GM12878 (cell line): ENCODE data around the gene EBF3. TPM values are rescaled to one million over a fixed set of nuclear protein-coding genes. Genes with fewer than 3 reads are reported as not detected.

Experiments used
- ATAC-seq: fragments of 200-7000 bp; cut with Tn5 transposase; 3 replicates; pipeline ENCODE4 v1.9.1; 2020; ENCODE audit warnings: mild to moderate bottlenecking, moderate library complexity
- BruUV-seq: library from RNA; stranded (reverse); fragments of 400-500 nt; replicated peaks from 2 replicates; lab custom pipeline; 2021; lab: Mats Ljungman, UMichigan
- CTCF ChIA-PET: fragments of 300-600 bp; sonication (Branson Sonifier 250); formaldehyde crosslinking; extraction: SDS; loops from one replicate; lab custom pipeline; 2021; ENCODE audit warnings: inconsistent platforms; lab: Yijun Ruan, JAX
- POLR2A ChIA-PET: fragments of 350-600 bp; formaldehyde crosslinking; extraction: SDS; loops from one replicate; lab custom pipeline; 2021; ENCODE audit warnings: inconsistent platforms; lab: Charles Lee
- RAD21 ChIA-PET: fragments of 300-600 bp; sonication (Branson Sonifier 250); formaldehyde crosslinking; loops from one replicate; lab custom pipeline; 2023; ENCODE audit warnings: antibody characterized with exemption; ENCODE audit not compliant: unreplicated experiment; lab: Charles Lee
- SMC1A ChIA-PET: fragments of 300-600 bp; sonication (Branson Sonifier 250); formaldehyde crosslinking; loops from one replicate; lab custom pipeline; 2023; ENCODE audit not compliant: unreplicated experiment, uncharacterized antibody; lab: Charles Lee
- DNase-seq: peaks from one replicate; pipeline ENCODE4 v3.0.0-alpha.2; 2011; ENCODE audit warnings: low read depth, low spot score
- FAIRE-seq: peaks from 3 replicates; lab custom pipeline; 2011; peaks lifted over from hg19 to GRCh38; lab: Jason Lieb, UNC
- H2AFZ ChIP-seq: 2 replicates; pipeline ENCODE4 v1.6.0; 2011; ENCODE audit warnings: low read depth, low read length, control low read depth; ENCODE audit not compliant: control insufficient read depth
- H3K27ac ChIP-seq: 2 replicates; pipeline ENCODE4 v1.5.1; 2011; ENCODE audit warnings: control low read depth; ENCODE audit not compliant: control insufficient read depth, insufficient read depth
- H3K27me3 ChIP-seq, 2 experiments: replicated peaks in 1 of 2; 2 replicates each; pipeline versions ENCODE4 v1.6.0 to v1.6.1; 2011; ENCODE audit warnings: low read length in 1 of 2; ENCODE audit not compliant: control insufficient read depth in 2 of 2, insufficient read depth in 2 of 2
- H3K36me3 ChIP-seq, 2 experiments: 2 replicates each; pipeline ENCODE4 v1.5.1; 2011; ENCODE audit warnings: low read length in 1 of 2; ENCODE audit not compliant: control insufficient read depth in 2 of 2, insufficient read depth in 2 of 2
- H3K4me1 ChIP-seq: 2 replicates; pipeline ENCODE4 v1.6.1; 2011; ENCODE audit warnings: mild to moderate bottlenecking, low read length, moderate library complexity, mixed read lengths; ENCODE audit not compliant: control insufficient read depth, insufficient read depth
- H3K4me2 ChIP-seq: 2 replicates; pipeline ENCODE4 v1.6.0; 2011; ENCODE audit warnings: control low read depth; ENCODE audit not compliant: control insufficient read depth, insufficient read depth
- H3K4me3 ChIP-seq: fragments of 200-600 bp; sonication (generic); 2 replicates; pipeline ENCODE4 v1.5.1; 2016
- H3K79me2 ChIP-seq: 2 replicates; pipeline ENCODE4 v1.6.0; 2011; ENCODE audit warnings: low read length; ENCODE audit not compliant: control insufficient read depth, insufficient read depth
- H3K9ac ChIP-seq: 2 replicates; pipeline ENCODE4 v1.8.0; 2011; ENCODE audit warnings: low read length, control low read depth, mixed read lengths; ENCODE audit not compliant: control insufficient read depth, insufficient read depth
- H3K9me3 ChIP-seq: replicated peaks from 3 replicates; pipeline ENCODE4 v1.5.1; 2011; ENCODE audit warnings: mild to moderate bottlenecking, low read length; ENCODE audit not compliant: control insufficient read depth, insufficient read depth
- H4K20me1 ChIP-seq: 2 replicates; pipeline ENCODE4 v1.6.0; 2011; ENCODE audit not compliant: control insufficient read depth, insufficient read depth
- ASH2L ChIP-seq: fragments of 300-600, 200-600 bp; sonication (generic); IDR thresholded peaks from 2 replicates; pipeline ENCODE4 v1.6.1; 2017; ENCODE audit warnings: low read depth, mild to moderate bottlenecking, borderline replicate concordance
- CREB1 ChIP-seq: IDR thresholded peaks from 2 replicates; pipeline ENCODE4 v1.6.1; 2012; ENCODE audit warnings: low read depth, mild to moderate bottlenecking, inconsistent platforms
- EZH2 ChIP-seq: IDR thresholded peaks from 2 replicates; pipeline ENCODE4 v1.6.1; 2012; ENCODE audit warnings: low read depth, mild to moderate bottlenecking, control low read depth, inconsistent platforms, low read length, borderline replicate concordance; ENCODE audit not compliant: control insufficient read depth
- FOXM1 ChIP-seq: IDR thresholded peaks from 2 replicates; pipeline ENCODE4 v1.6.1; 2012; ENCODE audit warnings: low read depth, mild to moderate bottlenecking, inconsistent platforms, low read length, moderate library complexity
- GATAD2B ChIP-seq: fragments of 450-650 bp; conservative IDR thresholded peaks from 2 replicates; pipeline ENCODE4 v1.6.1; 2017; ENCODE audit warnings: low read depth, mild to moderate bottlenecking, moderate library complexity
- LARP7 ChIP-seq: fragments of 450-650 bp; IDR thresholded peaks from 2 replicates; pipeline ENCODE4 v1.6.1; 2017; ENCODE audit warnings: mild to moderate bottlenecking
- NFYA ChIP-seq: IDR thresholded peaks from 2 replicates; pipeline ENCODE4 v1.6.1; 2011; ENCODE audit warnings: low read depth, mild to moderate bottlenecking, low read length, improper control_type of control experiment, borderline replicate concordance
- RAD21 ChIP-seq: IDR thresholded peaks from 2 replicates; pipeline ENCODE4 v1.6.1; 2011; ENCODE audit warnings: mild to moderate bottlenecking, low read depth, low read length, moderate library complexity; ENCODE audit not compliant: insufficient read depth
- RB1 ChIP-seq: fragments of 450-650 bp; formaldehyde crosslinking; IDR thresholded peaks from 2 replicates; pipeline ENCODE4 v1.6.1; 2017; ENCODE audit warnings: mild to moderate bottlenecking, borderline replicate concordance
- RCOR1 ChIP-seq: conservative IDR thresholded peaks from 2 replicates; pipeline ENCODE4 v1.6.1; 2012; ENCODE audit warnings: low read depth, low read length, improper control_type of control experiment
- SP1 ChIP-seq: IDR thresholded peaks from one replicate; pipeline ENCODE4 v1.6.1; 2011; ENCODE audit warnings: low read depth, low read length
- SREBF1 ChIP-seq: IDR thresholded peaks from 2 replicates; pipeline ENCODE4 v1.6.1; 2012; ENCODE audit warnings: mild to moderate bottlenecking, low read length
- WGBS: methylation state at CpG from one replicate; pipeline ENCODE4 v1.1.6; 2016; ENCODE audit warnings: low lambda C conversion rate; ENCODE audit not compliant: insufficient replicate concordance, insufficient coverage; ENCODE audit errors: missing lambda C conversion rate; 5-methylcytosine and 5-hydroxymethylcytosine counted together
- in situ Hi-C: fragments of 300-500 bp; cut with MboI; formaldehyde crosslinking; loops from 9 replicates; pipeline ENCODE4 v1.14.3; 2018; ENCODE audit warnings: mixed read lengths
- intact Hi-C: fragments of 100-400 bp; cut with micrococcal nuclease; formaldehyde crosslinking; loops from one replicate; pipeline ENCODE4 v1.14.2; 2022; ENCODE audit not compliant: unreplicated experiment
- polyA plus RNA-seq, 11 experiments: library from polyadenylated mRNA; depleted of rRNA in 4 of 11; unstranded in 6 of 11; stranded (reverse) in 5 of 11; fragments of >200 nt; fragmentation: Nextera tagmentation in 4 of 11; fragmentation: Illumina TruSeq in 1 of 11; extraction: Ambion mirVana in 4 of 11; extraction: Trizol in 1 of 11; gene quantifications; 1 replicate in 1 of 11; 2 replicates in 10 of 11; pipeline versions ENCODE4 v1.2.1 to v1.2.3, GENCODE V29; 2011 to 2016; ENCODE audit warnings: inconsistent platforms in 2 of 11, missing spikeins in 2 of 11, low read depth in 1 of 11
- total RNA-seq, 4 experiments: library from RNA; depleted of rRNA in 3 of 4; stranded (reverse); fragments of >200 nt in 3 of 4; fragmentation: Illumina TruSeq in 1 of 4; extraction: Trizol in 1 of 4; gene quantifications; 2 replicates each; pipeline versions ENCODE4 v1.2.1 to v1.2.3, GENCODE V29; 2013 to 2021
- TF ChIP-seq, protein P1 (sequence below): IDR thresholded peaks from 2 replicates; pipeline ENCODE4 v1.6.1; 2012; ENCODE audit warnings: mild to moderate bottlenecking, low read depth, low read length

Gene EBF3
- total and polyA plus RNA-seq, 10 of the 15 experiments (the other 5 are each of a cell fraction or from before 2014, with no cell fraction given): not detected

DNA sequence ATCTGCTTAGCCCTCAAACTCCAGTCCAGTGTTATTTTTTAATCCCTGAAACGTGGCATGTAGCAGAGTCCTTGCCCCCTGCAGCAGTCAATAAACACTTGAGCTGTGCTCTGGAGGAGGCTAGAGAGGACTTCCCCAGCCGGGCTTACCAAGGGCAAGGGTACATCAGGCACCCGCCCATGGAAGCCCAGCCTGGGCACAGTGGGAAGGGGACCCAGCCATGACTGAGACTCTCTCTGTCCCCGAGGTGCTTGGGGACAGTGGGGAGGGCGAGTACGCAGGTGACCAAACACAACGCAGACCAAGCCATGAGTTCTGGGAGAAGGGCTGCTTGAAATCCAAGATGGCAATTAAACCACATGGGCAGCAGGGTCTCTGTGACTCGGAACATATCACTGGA lies 45.2 kb downstream of the EBF3 start:
- no peaks in the 10 kb centered on the region for H4K20me1 ChIP-seq
- H3K79me2 ChIP-seq: no peaks in the 10 kb centered on the region
- DNase-seq (no peak), ATAC-seq (no peak), FAIRE-seq (no peak)
- H3K27ac ChIP-seq: no peak overlapping the region
- no peaks in the 10 kb centered on the region for H3K4me1 ChIP-seq
- in situ Hi-C loops: no loop called here
- H3K4me3 ChIP-seq: no peak overlapping the region
- H3K36me3 ChIP-seq: no peaks in the 10 kb centered on the region
- RAD21 ChIA-PET: no interaction called here
- CTCF ChIA-PET: no interaction called here
- intact Hi-C loops: no loop called here
- POLR2A ChIA-PET: no interaction called here
- no TSS peak for BruUV-seq
- H3K4me2 ChIP-seq: no peak overlapping the region
- H3K9ac ChIP-seq: no peak overlapping the region
- H3K27me3 ChIP-seq: no peaks in the 10 kb centered on the region
- H3K9me3 ChIP-seq: no peaks in the 10 kb centered on the region
- SMC1A ChIA-PET: no interaction called here
- H2AFZ ChIP-seq: no peak overlapping the region
- TF ChIP-seq SP1 (no peak), RAD21 (no peak), RCOR1 (no peak), SREBF1 (no peak), LARP7 (no peak), NFYA (no peak), RB1 (no peak), FOXM1 (no peak), ASH2L (no peak), GATAD2B (no peak), EZH2 (no peak), CREB1 (no peak)
- TF ChIP-seq, protein P1, sequence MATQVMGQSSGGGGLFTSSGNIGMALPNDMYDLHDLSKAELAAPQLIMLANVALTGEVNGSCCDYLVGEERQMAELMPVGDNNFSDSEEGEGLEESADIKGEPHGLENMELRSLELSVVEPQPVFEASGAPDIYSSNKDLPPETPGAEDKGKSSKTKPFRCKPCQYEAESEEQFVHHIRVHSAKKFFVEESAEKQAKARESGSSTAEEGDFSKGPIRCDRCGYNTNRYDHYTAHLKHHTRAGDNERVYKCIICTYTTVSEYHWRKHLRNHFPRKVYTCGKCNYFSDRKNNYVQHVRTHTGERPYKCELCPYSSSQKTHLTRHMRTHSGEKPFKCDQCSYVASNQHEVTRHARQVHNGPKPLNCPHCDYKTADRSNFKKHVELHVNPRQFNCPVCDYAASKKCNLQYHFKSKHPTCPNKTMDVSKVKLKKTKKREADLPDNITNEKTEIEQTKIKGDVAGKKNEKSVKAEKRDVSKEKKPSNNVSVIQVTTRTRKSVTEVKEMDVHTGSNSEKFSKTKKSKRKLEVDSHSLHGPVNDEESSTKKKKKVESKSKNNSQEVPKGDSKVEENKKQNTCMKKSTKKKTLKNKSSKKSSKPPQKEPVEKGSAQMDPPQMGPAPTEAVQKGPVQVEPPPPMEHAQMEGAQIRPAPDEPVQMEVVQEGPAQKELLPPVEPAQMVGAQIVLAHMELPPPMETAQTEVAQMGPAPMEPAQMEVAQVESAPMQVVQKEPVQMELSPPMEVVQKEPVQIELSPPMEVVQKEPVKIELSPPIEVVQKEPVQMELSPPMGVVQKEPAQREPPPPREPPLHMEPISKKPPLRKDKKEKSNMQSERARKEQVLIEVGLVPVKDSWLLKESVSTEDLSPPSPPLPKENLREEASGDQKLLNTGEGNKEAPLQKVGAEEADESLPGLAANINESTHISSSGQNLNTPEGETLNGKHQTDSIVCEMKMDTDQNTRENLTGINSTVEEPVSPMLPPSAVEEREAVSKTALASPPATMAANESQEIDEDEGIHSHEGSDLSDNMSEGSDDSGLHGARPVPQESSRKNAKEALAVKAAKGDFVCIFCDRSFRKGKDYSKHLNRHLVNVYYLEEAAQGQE: no peak
- 23% methylated on average over 8 of the region's 8 CpGs for whole genome bisulfite sequencing
